DND-41 (cell line): ENCODE results near the gene CCDC136.

Experiments
- EZH2 ChIP-seq: IDR thresholded peaks from 3 replicates; pipeline ENCODE4 v1.6.1; 2012; ENCODE audit warnings: borderline replicate concordance, low read depth, mild to moderate bottlenecking, moderate library complexity, low read length, inconsistent platforms; ENCODE audit not compliant: severe bottlenecking
- TF ChIP-seq, protein P1 (sequence below): IDR thresholded peaks from 2 replicates; pipeline ENCODE4 v1.5.1; 2012; ENCODE audit warnings: borderline replicate concordance, low read length, moderate library complexity, mild to moderate bottlenecking; ENCODE audit not compliant: poor library complexity, severe bottlenecking; ENCODE audit errors: extremely low read depth

DNA sequence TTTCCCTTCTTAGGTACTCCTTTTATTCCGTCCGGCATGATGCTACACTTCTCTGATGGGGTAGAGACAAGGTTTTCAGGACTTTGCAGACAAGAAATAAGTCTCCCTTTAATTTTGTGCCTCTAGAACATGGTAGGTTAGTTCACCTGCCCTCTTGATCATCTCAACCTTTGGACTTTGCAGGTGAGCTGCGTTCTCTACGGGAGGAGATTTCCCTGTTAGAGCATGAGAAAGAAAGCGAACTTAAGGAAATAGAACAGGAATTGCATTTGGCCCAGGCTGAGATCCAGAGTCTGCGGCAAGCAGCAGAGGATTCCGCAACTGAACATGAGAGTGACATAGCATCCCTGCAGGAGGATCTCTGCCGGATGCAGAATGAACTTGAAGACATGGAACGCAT, 9.2 kb downstream of the CCDC136 start:
- TF ChIP-seq, protein P1, sequence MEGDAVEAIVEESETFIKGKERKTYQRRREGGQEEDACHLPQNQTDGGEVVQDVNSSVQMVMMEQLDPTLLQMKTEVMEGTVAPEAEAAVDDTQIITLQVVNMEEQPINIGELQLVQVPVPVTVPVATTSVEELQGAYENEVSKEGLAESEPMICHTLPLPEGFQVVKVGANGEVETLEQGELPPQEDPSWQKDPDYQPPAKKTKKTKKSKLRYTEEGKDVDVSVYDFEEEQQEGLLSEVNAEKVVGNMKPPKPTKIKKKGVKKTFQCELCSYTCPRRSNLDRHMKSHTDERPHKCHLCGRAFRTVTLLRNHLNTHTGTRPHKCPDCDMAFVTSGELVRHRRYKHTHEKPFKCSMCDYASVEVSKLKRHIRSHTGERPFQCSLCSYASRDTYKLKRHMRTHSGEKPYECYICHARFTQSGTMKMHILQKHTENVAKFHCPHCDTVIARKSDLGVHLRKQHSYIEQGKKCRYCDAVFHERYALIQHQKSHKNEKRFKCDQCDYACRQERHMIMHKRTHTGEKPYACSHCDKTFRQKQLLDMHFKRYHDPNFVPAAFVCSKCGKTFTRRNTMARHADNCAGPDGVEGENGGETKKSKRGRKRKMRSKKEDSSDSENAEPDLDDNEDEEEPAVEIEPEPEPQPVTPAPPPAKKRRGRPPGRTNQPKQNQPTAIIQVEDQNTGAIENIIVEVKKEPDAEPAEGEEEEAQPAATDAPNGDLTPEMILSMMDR, result no peak
- no peak for TF ChIP-seq EZH2
